GM23338 (cell line): ENCODE data around the gene SH3PXD2B. TPM values are rescaled to one million over a fixed set of nuclear protein-coding genes. Genes with fewer than 3 reads are reported as not detected.

Experiments
- ATAC-seq: fragments of 200-7000 bp; cut with Tn5 transposase; 3 replicates; pipeline ENCODE4 v1.9.1; 2020
- DNase-seq: peaks from one replicate; pipeline ENCODE4 v3.0.0-alpha.2; 2015; ENCODE audit warnings: low spot score
- H2AFZ ChIP-seq: fragments of 200-600 bp; sonication (generic); 2 replicates; pipeline ENCODE4 v1.8.0; 2016; ENCODE audit warnings: antibody characterized with exemption, mild to moderate bottlenecking, moderate library complexity
- H3F3A ChIP-seq: fragments of 200-600 bp; sonication (generic); replicated peaks from 2 replicates; pipeline ENCODE4 v1.8.0; 2017; ENCODE audit warnings: antibody characterized with exemption, mixed run types, low read depth
- H3K27ac ChIP-seq: fragments of 200-600 bp; sonication (generic); 2 replicates; pipeline ENCODE4 v1.6.1; 2016; ENCODE audit warnings: low read depth
- H3K27me3 ChIP-seq: fragments of 200-600 bp; sonication (generic); 2 replicates; pipeline ENCODE4 v1.8.0; 2016; ENCODE audit warnings: mild to moderate bottlenecking, mixed run types, moderate library complexity; ENCODE audit not compliant: insufficient read depth
- H3K36me3 ChIP-seq: fragments of 200-600 bp; sonication (generic); 2 replicates; pipeline ENCODE4 v1.8.0; 2016; ENCODE audit warnings: mild to moderate bottlenecking; ENCODE audit not compliant: insufficient read depth
- H3K4me1 ChIP-seq: fragments of 200-600 bp; sonication (generic); 2 replicates; pipeline ENCODE4 v1.8.0; 2016; ENCODE audit warnings: mild to moderate bottlenecking, moderate library complexity; ENCODE audit not compliant: insufficient read depth
- H3K4me2 ChIP-seq: fragments of 200-600 bp; sonication (generic); 2 replicates; pipeline ENCODE4 v1.7.1; 2017; ENCODE audit warnings: mixed run types
- H3K4me3 ChIP-seq: fragments of 200-600 bp; sonication (generic); 2 replicates; pipeline ENCODE4 v1.6.1; 2016; ENCODE audit warnings: mixed run types
- H3K79me2 ChIP-seq: fragments of 200-600 bp; sonication (generic); replicated peaks from 2 replicates; pipeline ENCODE4 v1.8.0; 2017; ENCODE audit warnings: mild to moderate bottlenecking; ENCODE audit not compliant: insufficient read depth
- H3K9me2 ChIP-seq: fragments of 200-600 bp; sonication (generic); 2 replicates; pipeline ENCODE4 v1.8.0; 2017; ENCODE audit not compliant: insufficient read depth
- H4K20me1 ChIP-seq: fragments of 200-600 bp; sonication (generic); replicated peaks from 2 replicates; pipeline ENCODE4 v1.8.0; 2017; ENCODE audit warnings: mild to moderate bottlenecking; ENCODE audit not compliant: insufficient read depth
- H3K27ac Mint-ChIP-seq: 2 replicates; pipeline ENCODE4 v1.8.0; 2020; ENCODE audit warnings: inconsistent platforms, mild to moderate bottlenecking, moderate library complexity, mixed read lengths
- H3K27me3 Mint-ChIP-seq: 3 replicates; pipeline ENCODE4 v1.8.0; 2022; ENCODE audit warnings: low read depth, mild to moderate bottlenecking, moderate library complexity, mixed read lengths, inconsistent platforms; ENCODE audit not compliant: insufficient read depth, poor library complexity
- H3K36me3 Mint-ChIP-seq: 3 replicates; pipeline ENCODE4 v1.8.0; 2021; ENCODE audit warnings: low read depth, mild to moderate bottlenecking, inconsistent platforms, moderate library complexity, mixed read lengths
- H3K4me1 Mint-ChIP-seq: 3 replicates; pipeline ENCODE4 v1.8.0; 2020; ENCODE audit warnings: mild to moderate bottlenecking, inconsistent platforms, mixed read lengths
- H3K4me3 Mint-ChIP-seq: 3 replicates; pipeline ENCODE4 v1.8.0; 2021; ENCODE audit warnings: moderate library complexity, mild to moderate bottlenecking, inconsistent platforms, mixed read lengths
- H3K9me3 Mint-ChIP-seq: 3 replicates; pipeline ENCODE4 v1.8.0; 2020; ENCODE audit warnings: moderate library complexity, mild to moderate bottlenecking, inconsistent platforms, mixed read lengths
- CREB1 ChIP-seq: fragments of 250-450 bp; sonication (Bioruptor Pico); IDR thresholded peaks from 2 replicates; pipeline ENCODE4 v1.5.0; 2020; ENCODE audit warnings: low read depth, mild to moderate bottlenecking, moderate library complexity
- POLR2AphosphoS5 ChIP-seq: IDR thresholded peaks from 2 replicates; pipeline ENCODE4 v1.6.1; 2016; ENCODE audit warnings: antibody characterized with exemption, low read depth
- ZNF114 ChIP-seq: fragments of 250-450 bp; sonication (Bioruptor Pico); IDR thresholded peaks from 2 replicates; pipeline ENCODE4 v1.5.0; 2020; ENCODE audit warnings: mild to moderate bottlenecking, moderate library complexity
- ZNF331 ChIP-seq: fragments of 250-450 bp; sonication (Bioruptor Pico); IDR thresholded peaks from 2 replicates; pipeline ENCODE4 v1.5.0; 2020; ENCODE audit warnings: low read depth, mild to moderate bottlenecking, moderate library complexity
- polyA plus RNA-seq: library from polyadenylated mRNA; unstranded; fragments of >200 nt; fragmentation: Nextera tagmentation; extraction: Ambion mirVana; gene quantifications from 2 replicates; pipeline ENCODE4 v1.2.1, GENCODE V29; 2016
- total RNA-seq: library from RNA; depleted of rRNA; stranded (reverse); fragments of >200 nt; shearing (Covaris generic); gene quantifications from 2 replicates; pipeline ENCODE4 v1.2.3, GENCODE V29; 2014
- TF ChIP-seq, protein P1 (sequence below): fragments of 250-450 bp; sonication (Bioruptor Pico); IDR thresholded peaks from 2 replicates; pipeline ENCODE4 v1.5.0; 2020; ENCODE audit warnings: mild to moderate bottlenecking, moderate library complexity
- TF ChIP-seq, protein P2 (sequence below): IDR thresholded peaks from one replicate; pipeline ENCODE4 v1.6.1; 2018; ENCODE audit warnings: antibody characterized with exemption; ENCODE audit not compliant: unreplicated experiment
- TF ChIP-seq, protein P3 (sequence below), 2 experiments: fragments of 200-600 bp in 1 of 2; sonication (generic) in 1 of 2; conservative IDR thresholded peaks; 2 replicates each; pipeline versions ENCODE4 v1.5.1 to v1.6.1; 2016 to 2017; ENCODE audit warnings: antibody characterized with exemption in 2 of 2, low read depth in 2 of 2, mild to moderate bottlenecking in 2 of 2, moderate library complexity in 1 of 2

The SH3PXD2B gene
- total and polyA plus RNA-seq, 2 experiments from 2014 or later, result 40.2 to 52.5 TPM

DNA sequence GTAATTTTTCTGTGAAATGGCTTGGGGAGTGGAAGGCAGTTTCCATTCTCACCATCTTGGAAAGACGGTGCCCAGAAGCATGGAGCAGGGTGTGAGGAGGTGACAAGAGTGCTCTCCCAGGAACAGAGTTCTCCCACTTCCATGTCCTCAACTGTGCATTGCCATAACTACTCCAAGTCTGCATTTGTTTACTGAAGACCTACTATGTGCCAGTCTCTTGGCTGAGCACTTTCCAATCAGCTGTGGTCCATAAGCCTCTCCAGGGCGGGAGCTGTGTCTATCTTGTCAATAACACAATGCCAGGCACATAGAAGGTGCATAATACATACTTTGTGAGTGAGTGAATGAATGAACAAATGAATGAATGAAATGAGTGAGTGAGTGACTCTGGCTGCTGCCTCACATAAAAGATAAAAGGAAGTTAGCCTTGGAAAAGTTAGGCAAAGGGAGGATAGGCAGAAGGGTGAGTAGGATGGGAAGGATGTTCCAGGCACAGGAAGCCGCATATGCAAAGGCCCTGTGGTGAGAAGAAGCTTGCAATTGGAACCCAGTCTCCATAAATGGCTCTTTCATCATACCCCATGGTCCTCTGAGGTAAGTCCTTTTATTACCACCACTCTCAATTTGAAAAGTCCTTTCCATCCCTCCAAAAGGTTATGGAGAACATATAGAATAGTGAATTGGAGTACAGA, 31.3 kb upstream of the SH3PXD2B start:
- no peak overlapping the region for H3K4me3 ChIP-seq
- H3K27me3 ChIP-seq, result no peaks in the 10 kb centered on the region
- Mint-ChIP-seq H3K36me3 (no peaks in the 10 kb centered on the region), H3K4me3 (no peak overlapping the region), H3K9me3 (peaks cover 2% of the 10 kb centered on the region; the same call in 2 of the 3 replicates), H3K4me1 (no peaks in the 10 kb centered on the region), H3K27ac (no peak overlapping the region), H3K27me3 (peaks cover 10% of the 10 kb centered on the region)
- H2AFZ ChIP-seq, result no peak overlapping the region
- DNase-seq, result no peak
- no peak overlapping the region for H3K4me2 ChIP-seq
- H4K20me1 ChIP-seq, result no peaks in the 10 kb centered on the region
- H3K4me1 ChIP-seq, result no peaks in the 10 kb centered on the region
- H3K79me2 ChIP-seq, result no peaks in the 10 kb centered on the region
- no peak for ATAC-seq
- H3K36me3 ChIP-seq, result no peaks in the 10 kb centered on the region
- TF ChIP-seq ZNF331 (CRISPR knock-in tag), result no peak
- TF ChIP-seq CREB1, result no peak
- TF ChIP-seq, protein P1, sequence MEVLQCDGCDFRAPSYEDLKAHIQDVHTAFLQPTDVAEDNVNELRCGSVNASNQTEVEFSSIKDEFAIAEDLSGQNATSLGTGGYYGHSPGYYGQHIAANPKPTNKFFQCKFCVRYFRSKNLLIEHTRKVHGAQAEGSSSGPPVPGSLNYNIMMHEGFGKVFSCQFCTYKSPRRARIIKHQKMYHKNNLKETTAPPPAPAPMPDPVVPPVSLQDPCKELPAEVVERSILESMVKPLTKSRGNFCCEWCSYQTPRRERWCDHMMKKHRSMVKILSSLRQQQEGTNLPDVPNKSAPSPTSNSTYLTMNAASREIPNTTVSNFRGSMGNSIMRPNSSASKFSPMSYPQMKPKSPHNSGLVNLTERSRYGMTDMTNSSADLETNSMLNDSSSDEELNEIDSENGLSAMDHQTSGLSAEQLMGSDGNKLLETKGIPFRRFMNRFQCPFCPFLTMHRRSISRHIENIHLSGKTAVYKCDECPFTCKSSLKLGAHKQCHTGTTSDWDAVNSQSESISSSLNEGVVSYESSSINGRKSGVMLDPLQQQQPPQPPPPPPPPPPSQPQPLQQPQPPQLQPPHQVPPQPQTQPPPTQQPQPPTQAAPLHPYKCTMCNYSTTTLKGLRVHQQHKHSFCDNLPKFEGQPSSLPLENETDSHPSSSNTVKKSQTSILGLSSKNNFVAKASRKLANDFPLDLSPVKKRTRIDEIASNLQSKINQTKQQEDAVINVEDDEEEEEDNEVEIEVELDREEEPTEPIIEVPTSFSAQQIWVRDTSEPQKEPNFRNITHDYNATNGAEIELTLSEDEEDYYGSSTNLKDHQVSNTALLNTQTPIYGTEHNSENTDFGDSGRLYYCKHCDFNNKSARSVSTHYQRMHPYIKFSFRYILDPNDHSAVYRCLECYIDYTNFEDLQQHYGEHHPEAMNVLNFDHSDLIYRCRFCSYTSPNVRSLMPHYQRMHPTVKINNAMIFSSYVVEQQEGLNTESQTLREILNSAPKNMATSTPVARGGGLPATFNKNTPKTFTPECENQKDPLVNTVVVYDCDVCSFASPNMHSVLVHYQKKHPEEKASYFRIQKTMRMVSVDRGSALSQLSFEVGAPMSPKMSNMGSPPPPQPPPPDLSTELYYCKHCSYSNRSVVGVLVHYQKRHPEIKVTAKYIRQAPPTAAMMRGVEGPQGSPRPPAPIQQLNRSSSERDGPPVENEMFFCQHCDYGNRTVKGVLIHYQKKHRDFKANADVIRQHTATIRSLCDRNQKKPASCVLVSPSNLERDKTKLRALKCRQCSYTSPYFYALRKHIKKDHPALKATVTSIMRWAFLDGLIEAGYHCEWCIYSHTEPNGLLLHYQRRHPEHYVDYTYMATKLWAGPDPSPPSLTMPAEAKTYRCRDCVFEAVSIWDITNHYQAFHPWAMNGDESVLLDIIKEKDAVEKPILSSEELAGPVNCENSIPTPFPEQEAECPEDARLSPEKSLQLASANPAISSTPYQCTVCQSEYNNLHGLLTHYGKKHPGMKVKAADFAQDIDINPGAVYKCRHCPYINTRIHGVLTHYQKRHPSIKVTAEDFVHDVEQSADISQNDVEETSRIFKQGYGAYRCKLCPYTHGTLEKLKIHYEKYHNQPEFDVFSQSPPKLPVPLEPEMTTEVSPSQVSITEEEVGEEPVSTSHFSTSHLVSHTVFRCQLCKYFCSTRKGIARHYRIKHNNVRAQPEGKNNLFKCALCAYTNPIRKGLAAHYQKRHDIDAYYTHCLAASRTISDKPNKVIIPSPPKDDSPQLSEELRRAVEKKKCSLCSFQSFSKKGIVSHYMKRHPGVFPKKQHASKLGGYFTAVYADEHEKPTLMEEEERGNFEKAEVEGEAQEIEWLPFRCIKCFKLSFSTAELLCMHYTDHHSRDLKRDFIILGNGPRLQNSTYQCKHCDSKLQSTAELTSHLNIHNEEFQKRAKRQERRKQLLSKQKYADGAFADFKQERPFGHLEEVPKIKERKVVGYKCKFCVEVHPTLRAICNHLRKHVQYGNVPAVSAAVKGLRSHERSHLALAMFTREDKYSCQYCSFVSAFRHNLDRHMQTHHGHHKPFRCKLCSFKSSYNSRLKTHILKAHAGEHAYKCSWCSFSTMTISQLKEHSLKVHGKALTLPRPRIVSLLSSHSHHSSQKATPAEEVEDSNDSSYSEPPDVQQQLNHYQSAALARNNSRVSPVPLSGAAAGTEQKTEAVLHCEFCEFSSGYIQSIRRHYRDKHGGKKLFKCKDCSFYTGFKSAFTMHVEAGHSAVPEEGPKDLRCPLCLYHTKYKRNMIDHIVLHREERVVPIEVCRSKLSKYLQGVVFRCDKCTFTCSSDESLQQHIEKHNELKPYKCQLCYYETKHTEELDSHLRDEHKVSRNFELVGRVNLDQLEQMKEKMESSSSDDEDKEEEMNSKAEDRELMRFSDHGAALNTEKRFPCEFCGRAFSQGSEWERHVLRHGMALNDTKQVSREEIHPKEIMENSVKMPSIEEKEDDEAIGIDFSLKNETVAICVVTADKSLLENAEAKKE (CRISPR knock-in tag), result no peak
- TF ChIP-seq POLR2AphosphoS5, result no peak
- no peak for TF ChIP-seq ZNF114 (CRISPR knock-in tag)
- TF ChIP-seq, protein P2, sequence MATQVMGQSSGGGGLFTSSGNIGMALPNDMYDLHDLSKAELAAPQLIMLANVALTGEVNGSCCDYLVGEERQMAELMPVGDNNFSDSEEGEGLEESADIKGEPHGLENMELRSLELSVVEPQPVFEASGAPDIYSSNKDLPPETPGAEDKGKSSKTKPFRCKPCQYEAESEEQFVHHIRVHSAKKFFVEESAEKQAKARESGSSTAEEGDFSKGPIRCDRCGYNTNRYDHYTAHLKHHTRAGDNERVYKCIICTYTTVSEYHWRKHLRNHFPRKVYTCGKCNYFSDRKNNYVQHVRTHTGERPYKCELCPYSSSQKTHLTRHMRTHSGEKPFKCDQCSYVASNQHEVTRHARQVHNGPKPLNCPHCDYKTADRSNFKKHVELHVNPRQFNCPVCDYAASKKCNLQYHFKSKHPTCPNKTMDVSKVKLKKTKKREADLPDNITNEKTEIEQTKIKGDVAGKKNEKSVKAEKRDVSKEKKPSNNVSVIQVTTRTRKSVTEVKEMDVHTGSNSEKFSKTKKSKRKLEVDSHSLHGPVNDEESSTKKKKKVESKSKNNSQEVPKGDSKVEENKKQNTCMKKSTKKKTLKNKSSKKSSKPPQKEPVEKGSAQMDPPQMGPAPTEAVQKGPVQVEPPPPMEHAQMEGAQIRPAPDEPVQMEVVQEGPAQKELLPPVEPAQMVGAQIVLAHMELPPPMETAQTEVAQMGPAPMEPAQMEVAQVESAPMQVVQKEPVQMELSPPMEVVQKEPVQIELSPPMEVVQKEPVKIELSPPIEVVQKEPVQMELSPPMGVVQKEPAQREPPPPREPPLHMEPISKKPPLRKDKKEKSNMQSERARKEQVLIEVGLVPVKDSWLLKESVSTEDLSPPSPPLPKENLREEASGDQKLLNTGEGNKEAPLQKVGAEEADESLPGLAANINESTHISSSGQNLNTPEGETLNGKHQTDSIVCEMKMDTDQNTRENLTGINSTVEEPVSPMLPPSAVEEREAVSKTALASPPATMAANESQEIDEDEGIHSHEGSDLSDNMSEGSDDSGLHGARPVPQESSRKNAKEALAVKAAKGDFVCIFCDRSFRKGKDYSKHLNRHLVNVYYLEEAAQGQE, result no peak
- TF ChIP-seq, protein P3, sequence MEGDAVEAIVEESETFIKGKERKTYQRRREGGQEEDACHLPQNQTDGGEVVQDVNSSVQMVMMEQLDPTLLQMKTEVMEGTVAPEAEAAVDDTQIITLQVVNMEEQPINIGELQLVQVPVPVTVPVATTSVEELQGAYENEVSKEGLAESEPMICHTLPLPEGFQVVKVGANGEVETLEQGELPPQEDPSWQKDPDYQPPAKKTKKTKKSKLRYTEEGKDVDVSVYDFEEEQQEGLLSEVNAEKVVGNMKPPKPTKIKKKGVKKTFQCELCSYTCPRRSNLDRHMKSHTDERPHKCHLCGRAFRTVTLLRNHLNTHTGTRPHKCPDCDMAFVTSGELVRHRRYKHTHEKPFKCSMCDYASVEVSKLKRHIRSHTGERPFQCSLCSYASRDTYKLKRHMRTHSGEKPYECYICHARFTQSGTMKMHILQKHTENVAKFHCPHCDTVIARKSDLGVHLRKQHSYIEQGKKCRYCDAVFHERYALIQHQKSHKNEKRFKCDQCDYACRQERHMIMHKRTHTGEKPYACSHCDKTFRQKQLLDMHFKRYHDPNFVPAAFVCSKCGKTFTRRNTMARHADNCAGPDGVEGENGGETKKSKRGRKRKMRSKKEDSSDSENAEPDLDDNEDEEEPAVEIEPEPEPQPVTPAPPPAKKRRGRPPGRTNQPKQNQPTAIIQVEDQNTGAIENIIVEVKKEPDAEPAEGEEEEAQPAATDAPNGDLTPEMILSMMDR (conservative IDR thresholded peaks at IDR 0.05; ENCODE audit: low read depth in 2 of 2), result no peak
- H3K27ac ChIP-seq, result no peak overlapping the region
- no peaks in the 10 kb centered on the region for H3F3A ChIP-seq
- H3K9me2 ChIP-seq, result peaks cover 3% of the 10 kb centered on the region; the same call in 1 of the 2 replicates
